ENCODE results near the gene CDH8. TPM values are rescaled to one million over a fixed set of nuclear protein-coding genes. Genes with fewer than 3 reads are reported as not detected.

Gene CDH8
- total RNA-seq, 1 donor from 2014 or later = 23.7 TPM

- peaks cover 3% of the 10 kb centered on the region for H3K9me3 Mint-ChIP-seq
- TF ChIP-seq EZH2phosphoT487 (IDR thresholded peaks at IDR 0.05) = no peak
- TF ChIP-seq EZH2 (IDR thresholded peaks at IDR 0.05) = no peak
- no peak for TF ChIP-seq CTCF (IDR thresholded peaks at IDR 0.05)
- peaks cover 2% of the 10 kb centered on the region for H3K27me3 Mint-ChIP-seq (ENCODE audit: insufficient read depth, low read depth)
- H3K4me3 Mint-ChIP-seq = no peak overlapping the region
- H3K9me3 ChIP-seq (ENCODE audit: low read depth) = no peaks in the 10 kb centered on the region
- no peaks in the 10 kb centered on the region for H3K27me3 ChIP-seq
- H3K9ac ChIP-seq = no peak overlapping the region
- DNase-seq (ENCODE audit: low spot score) = no peak
- H3K27ac Mint-ChIP-seq = no peak overlapping the region
- H3K36me3 Mint-ChIP-seq = no peaks in the 10 kb centered on the region
- no peaks in the 10 kb centered on the region for H3F3A ChIP-seq (ENCODE audit: low read depth)
- peaks cover 2% of the 10 kb centered on the region for H3K4me1 Mint-ChIP-seq
- H3K79me2 ChIP-seq (ENCODE audit: low read depth) = no peaks in the 10 kb centered on the region
- H3K27ac ChIP-seq = no peak overlapping the region
- peaks cover 3% of the 10 kb centered on the region for H3K4me1 ChIP-seq
- no peaks in the 10 kb centered on the region for H3K36me3 ChIP-seq
- no peak overlapping the region for H2AFZ ChIP-seq (replicated peaks)
- H3K4me2 ChIP-seq = no peak overlapping the region
- H3K4me3 ChIP-seq = no peak overlapping the region
- H4K20me1 ChIP-seq (ENCODE audit: low read depth) = no peaks in the 10 kb centered on the region
Measured at GRCh38 chr16:61915569-61915968, 120.7 kb downstream of the CDH8 start.

- DNase-seq (ENCODE audit: low spot score) = no peak
- H3K36me3 ChIP-seq = no peaks in the 10 kb centered on the region
- no peak for TF ChIP-seq EZH2 (IDR thresholded peaks at IDR 0.05)
- no peak for TF ChIP-seq CTCF (IDR thresholded peaks at IDR 0.05)
- no peak for TF ChIP-seq EZH2phosphoT487 (IDR thresholded peaks at IDR 0.05)
- Mint-ChIP-seq H3K27ac (no peak overlapping the region), H3K27me3 (ENCODE audit: insufficient read depth, low read depth) (no peaks in the 10 kb centered on the region), H3K9me3 (peaks cover 2% of the 10 kb centered on the region), H3K4me3 (no peak overlapping the region), H3K4me1 (no peaks in the 10 kb centered on the region), H3K36me3 (no peaks in the 10 kb centered on the region)
- H3K4me2 ChIP-seq = no peak overlapping the region
- H3F3A ChIP-seq (ENCODE audit: low read depth) = no peaks in the 10 kb centered on the region
- H3K27me3 ChIP-seq = no peaks in the 10 kb centered on the region
- H2AFZ ChIP-seq (replicated peaks) = no peak overlapping the region
- no peaks in the 10 kb centered on the region for H4K20me1 ChIP-seq (ENCODE audit: low read depth)
- H3K9me3 ChIP-seq (ENCODE audit: low read depth) = no peaks in the 10 kb centered on the region
- H3K79me2 ChIP-seq (ENCODE audit: low read depth) = no peaks in the 10 kb centered on the region
- no peak overlapping the region for H3K9ac ChIP-seq
- no peak overlapping the region for H3K27ac ChIP-seq
- H3K4me1 ChIP-seq = no peaks in the 10 kb centered on the region
- no peak overlapping the region for H3K4me3 ChIP-seq
Measured at GRCh38 chr16:61909074-61909473, 127.2 kb downstream of the CDH8 start.

GRCh38 chr16:61908426-61908825 lies 127.8 kb downstream of the CDH8 start:
- H3K9me3 ChIP-seq (ENCODE audit: low read depth) = no peaks in the 10 kb centered on the region
- no peak overlapping the region for H3K27ac Mint-ChIP-seq

More at GRCh38 chr16:61908426-61908825, 127.8 kb downstream of the CDH8 start:
- Mint-ChIP-seq H3K27me3 (ENCODE audit: insufficient read depth, low read depth) (no peaks in the 10 kb centered on the region), H3K36me3 (no peaks in the 10 kb centered on the region), H3K9me3 (peaks cover 5% of the 10 kb centered on the region), H3K4me1 (no peaks in the 10 kb centered on the region), H3K4me3 (no peak overlapping the region)
- H3K79me2 ChIP-seq (ENCODE audit: low read depth) = no peaks in the 10 kb centered on the region
- H3K4me2 ChIP-seq = no peak overlapping the region
- H3K4me3 ChIP-seq = no peak overlapping the region
- H2AFZ ChIP-seq (replicated peaks) = no peak overlapping the region
- no peak for TF ChIP-seq CTCF (IDR thresholded peaks at IDR 0.05)
- TF ChIP-seq EZH2phosphoT487 (IDR thresholded peaks at IDR 0.05) = no peak
- no peak for TF ChIP-seq EZH2 (IDR thresholded peaks at IDR 0.05)
- DNase-seq (ENCODE audit: low spot score) = no peak
- no peaks in the 10 kb centered on the region for H4K20me1 ChIP-seq (ENCODE audit: low read depth)
- H3K27me3 ChIP-seq = no peaks in the 10 kb centered on the region
- no peaks in the 10 kb centered on the region for H3K4me1 ChIP-seq
- no peaks in the 10 kb centered on the region for H3F3A ChIP-seq (ENCODE audit: low read depth)
- H3K36me3 ChIP-seq = no peaks in the 10 kb centered on the region
- no peak overlapping the region for H3K27ac ChIP-seq
- H3K9ac ChIP-seq = no peak overlapping the region

Measured in neural progenitor cell (in vitro differentiated cells).